ENCODE measurements around the gene CAD.

The CAD gene

DNA sequence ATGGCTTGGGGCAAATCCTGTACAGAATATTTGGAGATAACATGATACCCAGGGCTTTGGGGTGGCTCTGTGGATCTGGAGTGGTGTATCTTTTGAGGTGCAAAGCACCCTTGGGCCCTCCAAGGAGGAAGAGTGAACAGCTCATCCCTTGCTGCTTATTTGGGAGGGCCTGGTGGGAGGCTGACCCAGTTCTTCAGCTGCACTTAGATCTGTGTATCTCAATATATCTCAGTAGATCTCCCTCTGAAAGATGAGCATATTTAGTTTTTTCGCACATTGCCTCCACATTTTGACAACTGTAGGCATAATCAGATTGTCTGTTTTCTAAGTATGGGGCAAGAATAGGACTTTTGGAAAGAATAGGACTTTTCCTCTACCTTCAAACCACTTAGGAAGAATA, 67.8 kb downstream of the CAD start:
- TF ChIP-seq PAX5 (IDR thresholded peaks at IDR 0.05; ENCODE audit: insufficient read depth, low read length, severe bottlenecking) = no peak
- no peak for TF ChIP-seq SPI1 (IDR thresholded peaks at IDR 0.05; ENCODE audit: low read depth, low read length)
- no peak for TF ChIP-seq POU2F2 (IDR thresholded peaks at IDR 0.05; ENCODE audit: low read depth, low read length)
- no peak for TF ChIP-seq POLR2A (IDR thresholded peaks at IDR 0.05; ENCODE audit: low read depth, low read length)
- TF ChIP-seq TAF1 (IDR thresholded peaks at IDR 0.05; ENCODE audit: low read depth, low read length) = no peak
- no peak for TF ChIP-seq POLR2AphosphoS5 (IDR thresholded peaks at IDR 0.05; ENCODE audit: low read depth, low read length)
- DNase-seq (ENCODE audit: insufficient read length, low spot score) = no peak
- no peak for FAIRE-seq

DNA sequence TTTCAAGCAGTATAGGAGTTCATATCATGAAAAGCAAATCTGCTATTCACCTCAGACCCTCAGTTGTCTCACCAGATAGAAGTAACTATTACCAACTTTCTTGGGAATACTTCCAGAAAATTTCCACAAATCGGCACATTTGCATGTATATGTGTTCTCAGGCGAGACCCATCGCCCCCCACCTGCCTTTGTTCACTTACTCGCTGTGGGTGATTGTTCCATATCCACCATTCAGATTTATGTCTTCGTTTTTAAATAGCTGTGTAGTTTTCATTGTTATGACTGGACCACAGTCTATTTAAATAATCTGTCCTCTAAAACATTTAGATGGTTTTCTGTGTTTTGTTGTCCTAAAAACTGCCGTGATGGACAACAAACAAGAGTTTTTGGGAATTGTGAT, 68.3 kb downstream of the CAD start:
- no peak for TF ChIP-seq POLR2A (IDR thresholded peaks at IDR 0.05; ENCODE audit: low read depth, low read length)
- FAIRE-seq (no peak), DNase-seq (ENCODE audit: insufficient read length, low spot score) (no peak)

- TF ChIP-seq TAF1 (IDR thresholded peaks at IDR 0.05; ENCODE audit: low read depth, low read length) = no peak
- TF ChIP-seq POLR2A (IDR thresholded peaks at IDR 0.05; ENCODE audit: low read depth, low read length) = no peak
- no peak for TF ChIP-seq SPI1 (IDR thresholded peaks at IDR 0.05; ENCODE audit: low read depth, low read length)
- no peak for TF ChIP-seq PAX5 (IDR thresholded peaks at IDR 0.05; ENCODE audit: insufficient read depth, low read length, severe bottlenecking)
- no peak for TF ChIP-seq POU2F2 (IDR thresholded peaks at IDR 0.05; ENCODE audit: low read depth, low read length)
- no peak for TF ChIP-seq POLR2AphosphoS5 (IDR thresholded peaks at IDR 0.05; ENCODE audit: low read depth, low read length)
- FAIRE-seq (no peak), DNase-seq (ENCODE audit: insufficient read length, low spot score) (no peak)
These were observed 71.4 kb downstream of the CAD start for GRCh38 chr2:27288610-27289009.

GRCh38 chr2:27290549-27290948, 73.4 kb downstream of the CAD start:
- DNase-seq (ENCODE audit: insufficient read length, low spot score) = no peak
- FAIRE-seq = no peak
- no peak for TF ChIP-seq TAF1 (IDR thresholded peaks at IDR 0.05; ENCODE audit: low read depth, low read length)
- TF ChIP-seq SPI1 (IDR thresholded peaks at IDR 0.05; ENCODE audit: low read depth, low read length) = no peak
- TF ChIP-seq POU2F2 (IDR thresholded peaks at IDR 0.05; ENCODE audit: low read depth, low read length) = no peak
- no peak for TF ChIP-seq POLR2AphosphoS5 (IDR thresholded peaks at IDR 0.05; ENCODE audit: low read depth, low read length)
- no peak for TF ChIP-seq PAX5 (IDR thresholded peaks at IDR 0.05; ENCODE audit: insufficient read depth, low read length, severe bottlenecking)
- TF ChIP-seq POLR2A (IDR thresholded peaks at IDR 0.05; ENCODE audit: low read depth, low read length) = no peak

- FAIRE-seq (no peak), DNase-seq (ENCODE audit: insufficient read length, low spot score) (no peak)
- no peak for TF ChIP-seq SPI1 (IDR thresholded peaks at IDR 0.05; ENCODE audit: low read depth, low read length)
- TF ChIP-seq POLR2A (IDR thresholded peaks at IDR 0.05; ENCODE audit: low read depth, low read length) = no peak
- TF ChIP-seq POLR2AphosphoS5 (IDR thresholded peaks at IDR 0.05; ENCODE audit: low read depth, low read length) = no peak
- no peak for TF ChIP-seq POU2F2 (IDR thresholded peaks at IDR 0.05; ENCODE audit: low read depth, low read length)
- TF ChIP-seq TAF1 (IDR thresholded peaks at IDR 0.05; ENCODE audit: low read depth, low read length) = no peak
- TF ChIP-seq PAX5 (IDR thresholded peaks at IDR 0.05; ENCODE audit: insufficient read depth, low read length, severe bottlenecking) = no peak
These were observed 74.7 kb downstream of the CAD start for GRCh38 chr2:27291865-27292264.

All from GM12891 (cell line).